Epithelial cell of esophagus (primary cell): ENCODE results near the gene SPATA2L.

Experiments used
- DNase-seq: peaks from one replicate; pipeline ENCODE4 v3.0.0; 2010; ENCODE audit warnings: low read depth
- H3K4me3 ChIP-seq: 2 replicates; pipeline ENCODE4 v1.5.1; 2011; ENCODE audit warnings: mild to moderate bottlenecking, low read length, control low read depth
- TF ChIP-seq, protein P1 (sequence below): IDR thresholded peaks from 2 replicates; pipeline ENCODE4 v1.5.1; 2011; ENCODE audit warnings: low read depth, mild to moderate bottlenecking, low read length, control low read depth, inconsistent platforms; ENCODE audit not compliant: insufficient read depth; ENCODE audit errors: missing control alignments

SPATA2L gene

DNA sequence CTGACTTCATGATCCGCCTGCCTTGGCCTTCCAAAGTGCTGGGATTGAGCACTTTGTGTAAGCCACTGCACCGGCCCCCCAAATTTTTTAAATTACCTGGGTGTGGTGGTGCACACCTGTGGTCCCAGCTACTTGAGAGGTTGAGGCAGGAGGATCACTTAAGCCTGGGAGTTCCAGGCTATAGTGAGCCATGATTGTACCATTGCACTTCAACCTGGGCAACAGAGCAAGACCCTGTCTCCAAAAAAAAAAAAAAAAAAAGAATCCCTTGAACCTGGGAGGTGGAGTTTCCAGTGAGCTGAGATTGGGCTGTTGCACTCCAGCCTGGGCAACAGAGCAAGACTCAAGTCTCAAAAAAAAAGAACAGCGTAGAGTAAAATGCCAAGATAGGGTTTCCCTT lies 35.0 kb upstream of the SPATA2L start:
- H3K4me3 ChIP-seq: no peak overlapping the region
- TF ChIP-seq, protein P1, sequence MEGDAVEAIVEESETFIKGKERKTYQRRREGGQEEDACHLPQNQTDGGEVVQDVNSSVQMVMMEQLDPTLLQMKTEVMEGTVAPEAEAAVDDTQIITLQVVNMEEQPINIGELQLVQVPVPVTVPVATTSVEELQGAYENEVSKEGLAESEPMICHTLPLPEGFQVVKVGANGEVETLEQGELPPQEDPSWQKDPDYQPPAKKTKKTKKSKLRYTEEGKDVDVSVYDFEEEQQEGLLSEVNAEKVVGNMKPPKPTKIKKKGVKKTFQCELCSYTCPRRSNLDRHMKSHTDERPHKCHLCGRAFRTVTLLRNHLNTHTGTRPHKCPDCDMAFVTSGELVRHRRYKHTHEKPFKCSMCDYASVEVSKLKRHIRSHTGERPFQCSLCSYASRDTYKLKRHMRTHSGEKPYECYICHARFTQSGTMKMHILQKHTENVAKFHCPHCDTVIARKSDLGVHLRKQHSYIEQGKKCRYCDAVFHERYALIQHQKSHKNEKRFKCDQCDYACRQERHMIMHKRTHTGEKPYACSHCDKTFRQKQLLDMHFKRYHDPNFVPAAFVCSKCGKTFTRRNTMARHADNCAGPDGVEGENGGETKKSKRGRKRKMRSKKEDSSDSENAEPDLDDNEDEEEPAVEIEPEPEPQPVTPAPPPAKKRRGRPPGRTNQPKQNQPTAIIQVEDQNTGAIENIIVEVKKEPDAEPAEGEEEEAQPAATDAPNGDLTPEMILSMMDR: no peak
- DNase-seq: no peak

DNA sequence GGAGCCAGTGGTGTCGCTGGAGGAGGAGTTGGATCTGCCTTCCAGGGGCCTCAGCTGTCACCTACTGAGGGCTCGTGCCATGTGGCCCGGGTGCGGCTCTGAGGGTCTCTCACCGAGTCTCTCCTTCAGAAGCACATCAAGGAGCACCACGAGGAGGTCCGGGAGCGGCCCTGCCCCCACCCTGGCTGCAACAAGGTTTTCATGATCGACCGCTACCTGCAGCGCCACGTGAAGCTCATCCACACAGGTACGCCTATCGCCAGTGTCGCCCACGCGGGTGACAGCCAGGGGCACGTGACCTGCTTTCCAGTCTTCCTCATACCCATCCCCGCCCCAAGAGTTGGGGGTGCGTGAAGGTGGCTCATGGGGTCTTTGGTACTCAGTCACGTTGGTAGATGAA lies 32.3 kb upstream of the SPATA2L start:
- no peak overlapping the region for H3K4me3 ChIP-seq
- TF ChIP-seq, protein P1: no peak
- no peak for DNase-seq

DNA sequence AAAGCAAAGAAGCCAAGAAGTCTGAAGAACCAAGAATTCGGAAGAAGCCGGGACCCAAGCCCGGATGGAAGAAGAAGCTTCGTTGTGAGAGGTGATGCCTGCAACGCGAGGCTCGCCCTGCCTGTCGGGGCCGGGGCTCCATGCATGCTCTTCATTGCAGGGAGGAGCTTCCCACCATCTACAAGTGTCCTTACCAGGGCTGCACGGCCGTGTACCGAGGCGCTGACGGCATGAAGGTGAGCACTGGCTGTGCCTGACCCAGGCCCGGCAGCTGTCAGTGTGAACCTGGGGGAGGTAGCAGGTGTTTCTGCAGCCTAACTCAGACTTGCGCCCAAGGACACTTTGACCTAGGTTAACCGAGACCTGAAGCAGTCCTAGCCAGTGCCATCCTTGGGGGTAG lies 31.8 kb upstream of the SPATA2L start:
- TF ChIP-seq, protein P1: no peak
- DNase-seq: no peak
- H3K4me3 ChIP-seq: no peak overlapping the region

DNA sequence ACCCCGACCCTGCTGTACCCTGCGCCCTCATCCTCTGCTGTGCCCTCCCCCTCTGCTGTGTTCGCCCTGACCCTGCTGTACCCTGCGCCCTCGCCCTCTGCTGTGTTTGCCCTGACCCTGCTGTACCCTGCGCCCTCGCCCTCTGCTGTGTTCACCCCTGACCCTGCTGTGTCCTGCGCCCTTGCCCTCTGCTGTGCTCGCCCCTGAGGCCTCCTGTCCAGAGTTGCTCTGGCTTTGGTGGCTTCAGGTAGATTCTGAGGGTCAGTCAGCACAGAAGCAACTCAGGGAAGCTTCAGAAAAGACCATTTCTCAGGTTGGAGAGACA lies 31.4 kb upstream of the SPATA2L start:
- H3K4me3 ChIP-seq: no peak overlapping the region
- TF ChIP-seq, protein P1: no peak
- DNase-seq: no peak

DNA sequence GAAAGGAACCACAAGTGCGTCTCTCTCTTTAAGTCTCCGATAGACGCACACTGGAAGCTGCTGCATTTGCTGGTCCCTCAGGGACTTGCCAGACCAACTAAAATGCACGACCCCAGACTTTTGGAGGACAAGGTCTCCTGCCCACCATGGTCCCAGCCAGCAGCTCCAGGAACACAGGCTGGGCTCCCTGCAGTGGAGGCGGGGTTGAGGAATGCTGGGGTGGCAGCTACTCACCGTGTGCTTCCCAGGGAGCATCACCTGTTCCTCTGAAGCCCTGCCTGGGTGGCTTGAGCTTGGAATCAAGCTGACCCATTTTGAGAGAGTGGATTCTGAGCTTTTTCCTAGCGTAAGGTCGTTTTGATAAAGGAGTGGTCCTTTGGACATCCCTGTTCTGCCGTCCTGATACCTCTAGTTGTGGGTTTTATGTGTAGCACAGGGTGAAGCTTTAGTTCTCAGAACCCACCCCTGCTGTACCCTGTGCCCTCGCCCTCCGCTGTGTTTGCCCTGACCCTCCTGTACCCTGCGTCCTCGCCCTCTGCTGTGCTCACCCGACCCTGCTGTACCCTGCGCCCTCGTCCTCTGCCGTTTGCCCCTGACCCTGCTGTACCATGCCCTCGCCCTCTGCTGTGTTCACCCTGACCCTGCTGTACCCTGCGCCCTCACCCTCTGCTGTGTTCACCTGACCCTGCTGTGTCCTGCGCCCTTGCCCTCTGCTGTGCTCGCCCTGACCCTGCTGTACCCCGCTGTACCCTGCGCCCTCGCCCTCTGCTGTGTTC lies 30.8 kb upstream of the SPATA2L start:
- H3K4me3 ChIP-seq: no peak overlapping the region
- TF ChIP-seq, protein P1: no peak
- DNase-seq: no peak

DNA sequence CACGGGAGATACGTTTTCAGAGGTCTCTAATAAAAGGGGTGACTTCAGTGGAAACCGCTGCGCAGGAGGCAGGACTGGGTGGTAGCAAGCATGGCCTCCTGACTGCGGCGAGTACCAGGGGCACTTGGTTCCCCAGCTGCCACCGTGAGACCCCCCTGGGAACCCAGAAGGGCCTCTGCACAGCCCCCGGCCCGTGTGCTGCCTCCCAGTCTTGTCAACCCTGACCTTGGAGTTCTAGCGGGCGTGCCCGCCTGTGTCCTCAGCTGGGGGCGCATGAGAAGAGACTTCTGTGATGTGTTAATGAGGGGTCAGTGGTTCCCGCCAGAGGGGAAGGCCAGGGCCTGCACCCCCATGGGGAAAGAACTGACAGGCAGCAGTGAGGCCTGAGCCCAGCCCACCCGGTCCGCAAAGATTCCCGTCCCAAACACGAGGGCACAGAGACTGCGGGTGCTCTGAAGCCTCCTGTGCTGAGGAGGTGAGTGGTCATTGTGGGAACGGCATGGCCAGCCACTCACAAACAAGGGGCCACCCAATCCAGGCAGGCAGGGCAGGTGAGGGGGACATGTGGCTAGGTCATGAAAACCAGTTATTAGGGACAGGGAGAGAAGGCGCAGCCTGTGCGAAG lies 29.2 kb upstream of the SPATA2L start:
- TF ChIP-seq, protein P1: no peak
- H3K4me3 ChIP-seq: no peak overlapping the region
- DNase-seq: no peak
